ES-I3 (cell line): ENCODE data around the gene EXOC3L1.

ENCODE experiments used
- H3K36me3 ChIP-seq: 2 replicates; pipeline ENCODE4 v1.6.1; 2013; ENCODE audit warnings: mild to moderate bottlenecking, low read length, control low read depth, moderate library complexity; ENCODE audit not compliant: insufficient read depth
- H3K4me1 ChIP-seq: 2 replicates; pipeline ENCODE4 v1.6.1; 2013; ENCODE audit warnings: mild to moderate bottlenecking, control low read depth, low read length; ENCODE audit not compliant: insufficient read depth
- H3K9ac ChIP-seq: 2 replicates; pipeline ENCODE4 v1.6.1; 2013; ENCODE audit warnings: low read depth, mild to moderate bottlenecking, low read length, moderate library complexity
- H3K9me3 ChIP-seq: 2 replicates; pipeline ENCODE4 v1.6.1; 2013; ENCODE audit warnings: mild to moderate bottlenecking, low read length, moderate library complexity; ENCODE audit not compliant: control insufficient read depth, insufficient read depth

Gene EXOC3L1

DNA sequence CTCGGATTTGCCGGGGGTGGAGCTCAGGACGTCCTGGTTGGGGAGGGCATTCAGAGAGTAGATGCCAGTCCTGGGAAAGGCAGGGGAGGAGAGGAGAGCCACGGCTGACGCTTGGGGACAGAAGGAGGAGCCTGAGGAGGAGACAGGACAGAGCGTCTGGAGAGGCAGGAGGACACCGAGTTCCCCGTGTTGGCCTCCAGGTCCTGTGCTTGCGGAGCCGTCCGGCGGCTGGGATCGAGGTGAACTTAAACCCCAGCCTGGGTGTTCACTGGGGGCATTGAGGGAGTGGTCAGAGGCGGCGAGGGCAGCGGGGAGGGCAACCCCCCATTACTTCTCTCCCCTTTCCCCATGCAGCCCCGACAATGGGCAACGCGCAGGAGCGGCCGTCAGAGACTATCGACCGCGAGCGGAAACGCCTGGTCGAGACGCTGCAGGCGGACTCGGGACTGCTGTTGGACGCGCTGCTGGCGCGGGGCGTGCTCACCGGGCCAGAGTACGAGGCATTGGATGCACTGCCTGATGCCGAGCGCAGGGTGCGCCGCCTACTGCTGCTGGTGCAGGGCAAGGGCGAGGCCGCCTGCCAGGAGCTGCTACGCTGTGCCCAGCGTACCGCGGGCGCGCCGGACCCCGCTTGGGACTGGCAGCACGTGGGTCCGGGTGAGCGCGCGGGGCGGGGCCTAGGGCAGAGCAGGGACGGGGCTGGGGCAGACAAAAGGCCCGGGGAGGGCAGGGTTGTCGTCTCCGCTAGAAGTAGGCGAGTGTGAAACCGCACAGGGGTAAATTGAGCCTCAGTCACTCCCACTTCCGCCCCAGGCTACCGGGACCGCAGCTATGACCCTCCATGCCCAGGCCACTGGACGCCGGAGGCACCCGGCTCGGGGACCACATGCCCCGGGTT lies 15.9 kb downstream of the EXOC3L1 start:
- no peaks in the 10 kb centered on the region for H3K36me3 ChIP-seq

GRCh38 chr16:67173323-67173722 lies 16.6 kb downstream of the EXOC3L1 start:
- H3K9me3 ChIP-seq = no peaks in the 10 kb centered on the region
- peak overlapping the region; percentile 53; the same call in 1 of the 2 replicates for H3K9ac ChIP-seq
- no peaks in the 10 kb centered on the region for H3K36me3 ChIP-seq
- peaks cover 3% of the 10 kb centered on the region; the same call in 1 of the 2 replicates for H3K4me1 ChIP-seq

More for the DNA sequence above, 15.9 kb downstream of the EXOC3L1 start:
- Histone ChIP-seq H3K9me3 (no peaks in the 10 kb centered on the region), H3K4me1 (peaks cover 7% of the 10 kb centered on the region; the same call in 1 of the 2 replicates), H3K9ac (peak overlapping the region; percentile 53)

DNA sequence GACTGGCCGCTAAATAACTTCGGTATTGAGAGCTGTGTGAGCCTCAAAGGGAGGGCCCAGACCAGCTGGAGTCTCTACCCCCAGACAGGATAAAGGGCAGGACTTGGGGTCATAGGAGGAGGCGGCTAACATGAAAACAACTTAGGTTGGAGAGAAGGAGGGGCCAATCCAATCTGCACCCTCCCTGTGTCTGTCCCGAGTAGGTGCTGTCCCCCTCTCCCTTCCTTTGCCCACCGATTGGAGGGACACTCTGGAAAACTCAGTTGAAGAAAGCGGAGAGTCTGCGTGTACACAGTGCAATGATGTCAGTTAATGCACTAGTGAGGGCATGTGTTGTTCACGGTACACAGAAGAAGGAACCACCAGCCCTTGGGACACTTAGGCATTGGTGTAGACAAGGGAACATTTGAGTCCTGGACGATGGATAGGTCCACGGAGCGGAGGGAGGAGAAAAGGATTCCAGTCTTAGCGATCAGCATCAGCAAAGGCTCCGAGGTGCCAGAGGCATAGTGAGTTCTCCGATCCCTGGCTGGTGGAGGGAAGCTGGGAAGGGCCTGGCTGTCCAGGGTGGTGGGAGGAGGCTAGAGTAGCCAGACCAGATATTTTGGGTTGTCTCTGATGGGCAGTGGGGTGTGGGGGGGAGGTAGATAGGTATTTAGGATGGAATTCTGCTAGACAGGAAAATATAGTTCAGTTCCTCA lies 18.8 kb downstream of the EXOC3L1 start:
- peak overlapping the region; percentile 54 for H3K9ac ChIP-seq
- no peaks in the 10 kb centered on the region for H3K9me3 ChIP-seq
- no peaks in the 10 kb centered on the region for H3K36me3 ChIP-seq
- H3K4me1 ChIP-seq = peaks cover 3% of the 10 kb centered on the region; the same call in 1 of the 2 replicates

DNA sequence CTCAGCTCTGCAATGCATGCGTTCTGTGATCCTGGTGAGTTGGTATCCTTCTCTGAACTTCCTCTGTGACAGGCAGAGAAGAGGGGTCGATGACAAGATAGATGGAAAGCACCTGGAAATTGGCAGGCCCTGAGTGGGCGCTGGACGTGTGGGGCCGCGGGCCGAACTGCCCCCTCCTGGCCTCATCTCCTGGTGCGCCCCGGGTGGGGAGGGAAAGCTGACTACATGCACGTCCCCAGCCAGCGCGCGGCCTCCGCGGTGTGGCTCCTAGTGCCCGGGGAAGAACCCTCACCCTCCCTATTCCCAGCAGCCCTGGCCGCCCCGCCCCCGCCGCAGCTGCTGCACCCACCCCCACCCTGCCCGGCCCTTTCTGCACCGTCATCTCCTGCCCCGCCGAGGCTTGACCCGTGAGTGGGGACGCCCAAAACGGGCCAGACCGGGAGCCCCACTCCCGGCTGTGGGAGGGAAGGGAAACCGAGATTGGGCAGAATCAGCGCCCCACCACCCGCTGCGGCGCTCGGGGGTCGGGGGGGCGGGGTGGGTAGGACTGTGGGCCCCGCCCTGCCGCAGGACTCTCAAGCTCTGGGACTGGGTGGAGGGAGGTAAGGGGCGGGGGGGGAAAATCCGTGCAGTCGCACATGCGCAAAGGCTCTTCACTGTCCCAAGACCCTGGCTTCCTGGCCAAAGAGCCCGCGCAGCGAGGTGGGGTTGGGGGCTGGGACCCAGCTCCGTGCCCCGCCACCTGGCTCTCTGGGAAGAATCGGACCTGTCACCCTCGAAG lies 19.6 kb downstream of the EXOC3L1 start, which contains the start of gene NOL3:
TSS of gene NOL3 (plus strand) at position 371 of the 781 bp plus-strand sequence.
- H3K9ac ChIP-seq = peak within 1 kb of the TSS; percentile 61
- no peaks in the 10 kb centered on the region for H3K9me3 ChIP-seq
- no peaks in the 10 kb centered on the region for H3K36me3 ChIP-seq
- H3K4me1 ChIP-seq = peaks cover 3% of the 10 kb centered on the region; the same call in 1 of the 2 replicates

DNA sequence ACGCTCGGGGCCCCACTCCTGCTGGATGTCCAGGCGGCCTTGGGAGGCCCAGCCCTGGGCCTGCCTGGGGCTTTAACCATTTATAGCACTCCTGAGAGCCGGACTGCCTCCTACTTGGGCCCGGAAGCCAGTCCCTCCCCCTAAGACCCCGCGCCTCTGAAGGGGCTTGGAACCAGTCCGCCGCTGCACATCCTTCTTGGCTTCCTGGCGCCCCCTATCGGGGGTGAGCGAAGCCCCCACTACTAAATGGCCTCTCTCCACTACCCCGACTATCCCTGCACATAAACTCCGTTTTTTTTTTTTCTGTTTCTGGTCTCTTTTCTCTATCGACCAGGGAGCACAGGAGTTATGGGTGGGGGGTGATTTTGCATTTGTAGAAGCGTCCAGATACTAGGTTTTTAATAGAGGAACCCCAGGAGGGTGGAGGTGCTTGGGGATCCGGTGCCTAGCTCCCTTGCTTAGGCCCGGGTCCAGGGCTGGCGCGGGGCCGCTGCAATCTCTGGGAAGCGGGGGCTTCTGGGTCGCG lies 20.2 kb downstream of the EXOC3L1 start:
- Histone ChIP-seq H3K9me3 (no peaks in the 10 kb centered on the region; the same call in 1 of the 2 replicates), H3K36me3 (no peaks in the 10 kb centered on the region), H3K9ac (peak overlapping the region; percentile 61; the same call in 1 of the 2 replicates), H3K4me1 (peaks cover 3% of the 10 kb centered on the region; the same call in 1 of the 2 replicates)

DNA sequence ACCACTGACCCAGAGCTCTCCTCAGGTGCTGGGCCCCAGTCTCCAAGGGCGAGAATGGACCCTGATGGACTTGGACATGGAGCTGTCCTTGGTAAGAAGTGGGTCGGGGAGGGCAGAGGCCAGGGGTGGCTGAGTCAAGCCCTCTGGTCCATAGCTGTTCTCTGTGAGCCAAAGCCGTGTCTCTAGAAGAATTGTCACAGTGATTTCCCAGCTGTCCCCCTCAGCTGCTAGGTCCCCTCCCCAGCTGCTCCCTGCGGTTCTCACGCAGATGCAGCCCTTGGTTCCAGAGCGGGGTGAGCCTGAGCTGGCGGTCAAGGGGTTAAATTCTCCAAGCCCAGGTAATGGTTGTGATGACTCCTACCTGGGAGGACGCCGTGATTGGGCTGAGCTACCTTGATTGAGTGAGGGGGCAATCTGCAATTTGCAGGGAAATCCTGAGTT lies 20.9 kb downstream of the EXOC3L1 start:
- peak overlapping the region; percentile 61; the same call in 1 of the 2 replicates for H3K9ac ChIP-seq
- no peaks in the 10 kb centered on the region; the same call in 1 of the 2 replicates for H3K9me3 ChIP-seq
- H3K36me3 ChIP-seq = no peaks in the 10 kb centered on the region
- H3K4me1 ChIP-seq = peaks cover 3% of the 10 kb centered on the region; the same call in 1 of the 2 replicates

- Histone ChIP-seq H3K9ac (no peak overlapping the region), H3K9me3 (no peaks in the 10 kb centered on the region; the same call in 1 of the 2 replicates), H3K4me1 (no peaks in the 10 kb centered on the region; the same call in 1 of the 2 replicates), H3K36me3 (no peaks in the 10 kb centered on the region)
Measured at GRCh38 chr16:67167588-67167987, 22.3 kb downstream of the EXOC3L1 start.

DNA sequence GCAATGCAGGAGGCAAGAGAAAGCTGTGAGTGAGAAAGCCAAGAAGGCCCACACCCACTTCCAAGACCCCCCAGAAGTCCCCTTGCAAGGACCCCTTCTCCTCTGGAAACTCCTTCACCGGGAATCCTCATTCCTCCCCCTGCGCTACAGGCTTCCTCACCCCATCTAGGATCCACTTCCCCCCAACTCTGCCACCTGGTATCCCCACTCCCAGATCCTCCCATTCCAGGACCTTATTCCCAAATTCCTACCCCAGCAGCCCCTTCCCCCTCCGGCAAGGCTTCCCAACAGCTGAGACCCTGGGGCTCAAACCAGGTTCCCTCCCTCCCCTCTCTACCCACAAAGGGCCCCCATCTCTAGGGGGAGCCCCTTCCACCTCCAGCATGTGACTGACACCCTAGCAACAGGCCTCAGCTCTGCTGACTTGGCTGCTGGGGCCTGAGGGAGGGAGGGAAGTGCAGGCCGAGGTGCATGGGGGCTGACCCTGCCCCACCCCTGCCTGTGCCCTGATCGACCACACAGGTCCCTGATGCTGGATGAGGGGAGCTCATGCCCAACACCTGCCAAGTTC lies 23.3 kb downstream of the EXOC3L1 start:
- Histone ChIP-seq H3K4me1 (no peaks in the 10 kb centered on the region; the same call in 1 of the 2 replicates), H3K9me3 (no peaks in the 10 kb centered on the region; the same call in 1 of the 2 replicates), H3K9ac (no peak overlapping the region), H3K36me3 (no peaks in the 10 kb centered on the region)

DNA sequence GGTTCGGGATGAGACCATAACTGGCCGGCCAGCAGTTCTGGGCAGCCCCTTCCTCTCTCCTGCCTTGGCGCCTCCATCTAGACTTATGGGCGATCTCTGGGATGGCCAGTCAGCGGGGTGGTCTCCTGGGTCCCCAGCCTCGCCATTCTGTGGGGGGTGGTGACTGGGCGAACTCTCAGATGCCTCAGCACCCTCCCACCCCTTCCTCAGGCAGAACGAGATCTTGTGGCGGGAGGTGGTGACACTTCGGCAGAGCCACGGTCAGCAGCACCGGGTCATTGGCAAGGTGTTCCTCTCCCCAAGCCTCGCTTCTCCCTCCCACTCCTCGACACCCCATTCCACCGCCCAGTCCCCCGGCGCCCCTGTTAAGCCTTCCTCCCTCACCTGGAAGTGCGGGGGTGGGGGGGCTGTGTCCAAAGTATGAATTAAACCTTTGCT lies 23.8 kb downstream of the EXOC3L1 start:
- Histone ChIP-seq H3K9ac (no peak overlapping the region), H3K36me3 (no peaks in the 10 kb centered on the region), H3K4me1 (no peaks in the 10 kb centered on the region; the same call in 1 of the 2 replicates), H3K9me3 (no peaks in the 10 kb centered on the region; the same call in 1 of the 2 replicates)

- Histone ChIP-seq H3K9ac (peak overlapping the region; percentile 36; the same call in 1 of the 2 replicates), H3K36me3 (no peaks in the 10 kb centered on the region), H3K9me3 (no peaks in the 10 kb centered on the region; the same call in 1 of the 2 replicates), H3K4me1 (no peaks in the 10 kb centered on the region; the same call in 1 of the 2 replicates)
Measured at GRCh38 chr16:67165121-67166078, 24.5 kb downstream of the EXOC3L1 start.

- H3K9me3 ChIP-seq = no peaks in the 10 kb centered on the region; the same call in 1 of the 2 replicates
- H3K36me3 ChIP-seq = no peaks in the 10 kb centered on the region
- H3K9ac ChIP-seq = peak within 1 kb of the TSS; percentile 46
- H3K4me1 ChIP-seq = no peaks in the 10 kb centered on the region; the same call in 1 of the 2 replicates
Measured at GRCh38 chr16:67164599-67165061, 25.3 kb downstream of the EXOC3L1 start, which contains the start of gene HSF4. Gene HSF4 (plus strand): TSS chr16:67164745. CDS start chr16:67164812, 67 bp downstream.

- peak overlapping the region; percentile 46; the same call in 1 of the 2 replicates for H3K9ac ChIP-seq
- no peaks in the 10 kb centered on the region for H3K36me3 ChIP-seq
- H3K4me1 ChIP-seq = no peaks in the 10 kb centered on the region; the same call in 1 of the 2 replicates
- H3K9me3 ChIP-seq = no peaks in the 10 kb centered on the region; the same call in 1 of the 2 replicates
Measured at GRCh38 chr16:67163999-67164558, 25.9 kb downstream of the EXOC3L1 start.
